Esophagus muscularis mucosa (tissue), 4 donors: Measurements from ENCODE around the gene EIF3I. TPM values are rescaled to one million over a fixed set of nuclear protein-coding genes. Genes with fewer than 3 reads are reported as not detected.
A peak's percentile ranks its signal among the peaks of the same experiment; 100 is the strongest.

Experiments
- DNase-seq: peaks from one replicate; pipeline ENCODE4 v3.0.0-alpha.2; 2017; ENCODE audit errors: extremely low spot score
- H3K27ac ChIP-seq, 4 donors: fragments of 200-600 bp; sonication (generic); replicated peaks in 1 of 4; 1 replicate in 3 of 4; 2 replicates in 1 of 4; pipeline ENCODE4 v1.5.1; 2016 to 2019; ENCODE audit warnings: mild to moderate bottlenecking in 1 of 4
- H3K27me3 ChIP-seq, 4 donors: fragments of 200-600 bp; sonication (generic); one replicate each; pipeline versions ENCODE4 v1.5.1 to v1.6.0; 2016 to 2019
- H3K36me3 ChIP-seq, 4 donors: fragments of 200-600 bp; sonication (generic); one replicate each; pipeline ENCODE4 v1.5.1; 2016 to 2019
- H3K4me1 ChIP-seq, 4 donors: fragments of 200-600 bp; sonication (generic); one replicate each; pipeline ENCODE4 v1.5.1; 2016 to 2019
- H3K4me3 ChIP-seq, 4 donors: fragments of 200-600 bp; sonication (generic); 1 replicate in 2 of 4; 2 replicates in 2 of 4; pipeline ENCODE4 v1.5.1; 2016 to 2019; ENCODE audit warnings: mild to moderate bottlenecking in 4 of 4, moderate library complexity in 1 of 4
- H3K9me3 ChIP-seq, 4 donors: fragments of 200-600 bp; sonication (generic); 1 replicate in 3 of 4; 2 replicates in 1 of 4; pipeline ENCODE4 v1.5.1; 2016 to 2019
- CTCF ChIP-seq, 3 experiments: fragments of 200-600 bp in 2 of 3; fragments of 450-650 bp in 1 of 3; sonication (generic) in 2 of 3; IDR thresholded peaks; one replicate each; pipeline ENCODE4 v1.5.1; 2017 to 2019; ENCODE audit warnings: antibody characterized with exemption in 3 of 3, mild to moderate bottlenecking in 2 of 3, moderate library complexity in 1 of 3
- EP300 ChIP-seq: sonication (generic); formaldehyde crosslinking; IDR thresholded peaks from one replicate; pipeline ENCODE4 v1.6.1; 2017; ENCODE audit warnings: antibody characterized with exemption
- POLR2A ChIP-seq: fragments of 450-650 bp; IDR thresholded peaks from one replicate; pipeline ENCODE4 v1.6.1; 2017; ENCODE audit warnings: antibody characterized with exemption, moderate library complexity, mild to moderate bottlenecking, low read depth
- POLR2AphosphoS5 ChIP-seq, 2 donors: sonication (generic); formaldehyde crosslinking; IDR thresholded peaks; one replicate each; pipeline ENCODE4 v1.6.1; 2017; ENCODE audit warnings: antibody characterized with exemption in 2 of 2
- WGBS: methylation state at CpG from one replicate; pipeline ENCODE4 v1.1.5; 2018; 5-methylcytosine and 5-hydroxymethylcytosine counted together
- intact Hi-C: fragments of 100-400 bp; cut with DNase I; formaldehyde crosslinking; loops from one replicate; pipeline ENCODE4 v1.15.1; 2023
- total RNA-seq, 4 donors: library from RNA; depleted of rRNA; stranded (reverse); fragments of >200 nt; gene quantifications; one replicate each; pipeline versions ENCODE4 v1.1.0 to v1.2.1, GENCODE V29; 2016

EIF3I gene
- total RNA-seq = 100 to 1,000 TPM; 141 to 214 (median 167) TPM

- peak; percentile 97 for TF ChIP-seq POLR2AphosphoS5 (IDR thresholded peaks at IDR 0.05)
- peak; percentile 75 for TF ChIP-seq POLR2A
- peak; percentile 8 for TF ChIP-seq EP300
- no peak for TF ChIP-seq CTCF (IDR thresholded peaks at IDR 0.05)
- Histone ChIP-seq H3K9me3 (no peaks in the 10 kb centered on the region), H3K27ac (peak within 1 kb of the TSS; percentile 88 to 95 (median 89)), H3K4me1 (peaks cover 27 to 52% (median 38%) of the 10 kb centered on the region in 4 donors), H3K4me3 (peak within 1 kb of the TSS; percentile 79 to 85 (median 83)), H3K36me3 (peaks cover 30 to 69% (median 49%) of the 10 kb centered on the region in 4 donors), H3K27me3 (no peaks in the 10 kb centered on the region)
- DNase-seq = peak; percentile 99
- intact Hi-C loops = no loop called here
- under 1% methylated on average over 32 of the region's 46 CpGs for WGBS
These were observed at the start of gene EIF3I, which contains the start of gene TMEM234 for GRCh38 chr1:32221980-32222755. EIF3I (plus strand) TSS chr1:32222407; CDS start chr1:32222442, 35 bp downstream. TMEM234 (minus strand) TSS chr1:32222353; CDS start chr1:32222322, 31 bp downstream.

GRCh38 chr1:32172621-32173245 lies 49.5 kb upstream of the EIF3I start:
- TF ChIP-seq EP300 (no peak), POLR2A (no peak), POLR2AphosphoS5 (IDR thresholded peaks at IDR 0.05) (no peak), CTCF (IDR thresholded peaks at IDR 0.05) (no peak)
- Histone ChIP-seq H3K27me3 (no peaks in the 10 kb centered on the region), H3K36me3 (peaks cover 38 to 70% (median 60%) of the 10 kb centered on the region in 4 donors), H3K4me3 (no peak overlapping the region), H3K27ac (no peak overlapping the region), H3K4me1 (no peaks in the 10 kb centered on the region), H3K9me3 (no peaks in the 10 kb centered on the region)
- intact Hi-C loops = no loop called here
- no peak for DNase-seq
- 91% methylated on average over 1 of the region's 1 CpG for WGBS

GRCh38 chr1:32178380-32179192 lies 43.6 kb upstream of the EIF3I start:
- 87% methylated on average over 7 of the region's 7 CpGs for WGBS
- intact Hi-C loops = no loop called here

GRCh38 chr1:32179193-32179442 lies 43.1 kb upstream of the EIF3I start:
- DNase-seq = no peak
- H3K27ac ChIP-seq = peak overlapping the region; percentile 93 to 96 (median 94)
- H3K27me3 ChIP-seq = no peaks in the 10 kb centered on the region
- WGBS = 12% methylated on average over 7 of the region's 7 CpGs
- H3K36me3 ChIP-seq = peaks cover 3 to 38% (median 21%) of the 10 kb centered on the region in 4 donors
- TF ChIP-seq CTCF (IDR thresholded peaks at IDR 0.05) (no peak), EP300 (no peak)
- intact Hi-C loops = no loop called here
- peak overlapping the region; percentile 61 to 76 (median 70) for H3K4me3 ChIP-seq
- H3K4me1 ChIP-seq = peaks cover 35 to 53% (median 46%) of the 10 kb centered on the region in 4 donors
- H3K9me3 ChIP-seq = no peaks in the 10 kb centered on the region

More at GRCh38 chr1:32178380-32179192, 43.6 kb upstream of the EIF3I start:
- H3K9me3 ChIP-seq = no peaks in the 10 kb centered on the region
- H3K27ac ChIP-seq = peak overlapping the region; percentile 93 to 96 (median 94)
- H3K4me1 ChIP-seq = peaks cover 30 to 48% (median 41%) of the 10 kb centered on the region in 4 donors
- peak overlapping the region; percentile 61 to 76 (median 70) for H3K4me3 ChIP-seq
- H3K36me3 ChIP-seq = peaks cover 0 to 38% (median 19%) of the 10 kb centered on the region in 4 donors
- TF ChIP-seq POLR2AphosphoS5 (IDR thresholded peaks at IDR 0.05) (no peak), CTCF (IDR thresholded peaks at IDR 0.05) (no peak), POLR2A (no peak), EP300 (no peak)
- no peaks in the 10 kb centered on the region for H3K27me3 ChIP-seq
- DNase-seq = no peak
